Measurements from ENCODE around the gene VCL. TPM values are rescaled to one million over a fixed set of nuclear protein-coding genes. Genes with fewer than 3 reads are reported as not detected.

The VCL gene
- total and polyA plus RNA-seq, 2 of the 8 experiments (the other 6 are each of a cell fraction or from before 2014, with no cell fraction given), result 119 to 377 TPM

GRCh38 chr10:74048433-74048832 is 50.5 kb downstream of the VCL start:
- no peak overlapping the region for H2BK15ac ChIP-seq (ENCODE audit: low read length)
- no peak overlapping the region for H3K4me3 ChIP-seq (ENCODE audit: extremely low read depth in 1 of 4, insufficient read depth in 2 of 4, low read depth in 3 of 4, low read length in 4 of 4)
- no peak overlapping the region for H4K8ac ChIP-seq (ENCODE audit: extremely low read depth, insufficient read depth, low read length)
- no peak overlapping the region for H2BK20ac ChIP-seq (ENCODE audit: low read length)
- H2BK5ac ChIP-seq (ENCODE audit: low read depth, low read length), result no peak overlapping the region
- no peak overlapping the region for H3K56ac ChIP-seq (replicated peaks; ENCODE audit: insufficient read length, low read depth, low read length)
- no peak overlapping the region for H2BK12ac ChIP-seq (ENCODE audit: low read depth, low read length)
- no peak overlapping the region for H2BK120ac ChIP-seq (replicated peaks; ENCODE audit: low read depth, low read length)
- H3K18ac ChIP-seq (ENCODE audit: extremely low read depth, low read length), result no peak overlapping the region
- H3K36me3 ChIP-seq (ENCODE audit: control insufficient read depth in 2 of 4, insufficient read depth in 4 of 4, low read length in 3 of 4), result peaks cover 0 to 28% (median 16%) of the 10 kb centered on the region in 4 experiments; a peak in 3 of 8 replicates
- no peaks in the 10 kb centered on the region for H3K23me2 ChIP-seq (ENCODE audit: low read depth, low read length)
- no peak overlapping the region for H3K4me2 ChIP-seq (ENCODE audit: insufficient read depth in 1 of 2, low read depth in 2 of 2, low read length in 2 of 2)
- peaks cover 2 to 10% of the 10 kb centered on the region in 2 experiments for H4K20me1 ChIP-seq (replicated peaks in 1 of 2; ENCODE audit: control insufficient read depth in 1 of 2, insufficient read depth in 2 of 2, low read length in 2 of 2)
- H3K27me3 ChIP-seq (replicated peaks in 1 of 4; ENCODE audit: control insufficient read depth in 3 of 4, extremely low read depth in 1 of 4, insufficient read depth in 3 of 4, low read length in 3 of 4), result no peaks in the 10 kb centered on the region
- POLR2A ChIA-PET (ENCODE audit: partially characterized antibody), result no interaction called here
- no peak overlapping the region for H3K14ac ChIP-seq (ENCODE audit: insufficient read length)
- no peak overlapping the region for H2AFZ ChIP-seq (ENCODE audit: low read length)
- TF ChIP-seq EP300 (IDR thresholded peaks at IDR 0.05; ENCODE audit: borderline replicate concordance in 1 of 2, low read depth in 2 of 2, low read length in 2 of 2), result no peak
- TF ChIP-seq BACH1 (IDR thresholded peaks at IDR 0.05; ENCODE audit: low read length), result no peak
- TF ChIP-seq, protein P1, sequence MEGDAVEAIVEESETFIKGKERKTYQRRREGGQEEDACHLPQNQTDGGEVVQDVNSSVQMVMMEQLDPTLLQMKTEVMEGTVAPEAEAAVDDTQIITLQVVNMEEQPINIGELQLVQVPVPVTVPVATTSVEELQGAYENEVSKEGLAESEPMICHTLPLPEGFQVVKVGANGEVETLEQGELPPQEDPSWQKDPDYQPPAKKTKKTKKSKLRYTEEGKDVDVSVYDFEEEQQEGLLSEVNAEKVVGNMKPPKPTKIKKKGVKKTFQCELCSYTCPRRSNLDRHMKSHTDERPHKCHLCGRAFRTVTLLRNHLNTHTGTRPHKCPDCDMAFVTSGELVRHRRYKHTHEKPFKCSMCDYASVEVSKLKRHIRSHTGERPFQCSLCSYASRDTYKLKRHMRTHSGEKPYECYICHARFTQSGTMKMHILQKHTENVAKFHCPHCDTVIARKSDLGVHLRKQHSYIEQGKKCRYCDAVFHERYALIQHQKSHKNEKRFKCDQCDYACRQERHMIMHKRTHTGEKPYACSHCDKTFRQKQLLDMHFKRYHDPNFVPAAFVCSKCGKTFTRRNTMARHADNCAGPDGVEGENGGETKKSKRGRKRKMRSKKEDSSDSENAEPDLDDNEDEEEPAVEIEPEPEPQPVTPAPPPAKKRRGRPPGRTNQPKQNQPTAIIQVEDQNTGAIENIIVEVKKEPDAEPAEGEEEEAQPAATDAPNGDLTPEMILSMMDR (IDR thresholded peaks at IDR 0.05; ENCODE audit: control extremely low read depth in 1 of 3, insufficient read depth in 1 of 3, low read depth in 1 of 3, low read length in 3 of 3), result no peak
- TF ChIP-seq EZH2 (IDR thresholded peaks at IDR 0.05; ENCODE audit: low read depth, low read length, severe bottlenecking), result no peak
- no peak for TF ChIP-seq SUZ12 (IDR thresholded peaks at IDR 0.05; ENCODE audit: low read length)
- no peak for TF ChIP-seq E2F6 (IDR thresholded peaks at IDR 0.05)
- TF ChIP-seq RFX5 (IDR thresholded peaks at IDR 0.05; ENCODE audit: borderline replicate concordance, low read depth, low read length), result no peak
- no peak for TF ChIP-seq RAD21 (IDR thresholded peaks at IDR 0.05 in 1 of 2, conservative IDR thresholded peaks at IDR 0.05 in 1 of 2; ENCODE audit: low read depth in 2 of 2, low read length in 2 of 2)
- no peak for TF ChIP-seq POLR2AphosphoS5 (IDR thresholded peaks at IDR 0.05; ENCODE audit: low read depth, low read length)
- no peak for TF ChIP-seq CREB1 (IDR thresholded peaks at IDR 0.05)
- H3K4ac ChIP-seq (replicated peaks; ENCODE audit: insufficient read length, low read depth, low read length), result no peak overlapping the region
- H3K9ac ChIP-seq (replicated peaks in 1 of 4; ENCODE audit: extremely low read depth in 1 of 4, low read depth in 3 of 4, low read length in 3 of 4), result no peak overlapping the region
- no peak overlapping the region for H4K91ac ChIP-seq (replicated peaks; ENCODE audit: insufficient read length, low read length)
- peaks cover 3 to 92% of the 10 kb centered on the region in 2 experiments; a peak in 3 of 4 replicates for H3K79me2 ChIP-seq (ENCODE audit: control insufficient read depth in 1 of 2, insufficient read depth in 2 of 2, low read length in 2 of 2)
- peaks cover 0 to 6% (median 3%) of the 10 kb centered on the region in 4 experiments; a peak in 3 of 7 replicates for H3K4me1 ChIP-seq (replicated peaks in 1 of 4; ENCODE audit: control insufficient read depth in 3 of 4, insufficient read depth in 4 of 4, low read length in 3 of 4)
- H3K23ac ChIP-seq (ENCODE audit: insufficient read length), result no peak overlapping the region
- H3K9me3 ChIP-seq (ENCODE audit: insufficient read depth in 2 of 2, low read depth in 1 of 2, low read length in 1 of 2), result no peaks in the 10 kb centered on the region
- H2AK5ac ChIP-seq (ENCODE audit: low read depth, low read length), result no peak overlapping the region
- CTCF ChIA-PET (ENCODE audit: partially characterized antibody), result interaction anchor here (1.2 to 1.9 kb wide), 3 partner anchors 10 to 33 kb away, joined by 4 to 5 read pairs (median 5); no protein-coding TSS in a partner anchor
- no peak overlapping the region for H3K27ac ChIP-seq (ENCODE audit: low read depth, low read length)
- no peak for DNase-seq (ENCODE audit: low read depth in 1 of 2, low spot score in 2 of 2)
- H3K79me1 ChIP-seq (ENCODE audit: low read depth, low read length), result peaks cover 7% of the 10 kb centered on the region; the same call in 1 of the 2 replicates
- 80% methylated on average over 1 of the region's 2 CpGs; no CpG with 5 or more reads in 1 of the 2 experiments for WGBS, 2 experiments (ENCODE audit: extremely low coverage in 1 of 2, insufficient coverage in 1 of 2, insufficient read length in 1 of 2, insufficient replicate concordance in 2 of 2, low coverage in 1 of 2, low lambda C conversion rate in 2 of 2, missing lambda C conversion rate in 1 of 2)
- FAIRE-seq, result no peak
- H4K5ac ChIP-seq (ENCODE audit: insufficient read length, low read depth, low read length), result no peak overlapping the region

All from H1 (cell line).